Smooth muscle cell of the umbilical artery (primary cell): ENCODE data around the gene ENPP7. TPM values are rescaled to one million over a fixed set of nuclear protein-coding genes. Genes with fewer than 3 reads are reported as not detected.

ENCODE experiments used
- total RNA-seq: library from RNA; depleted of rRNA; stranded (reverse); fragments of >200 nt; gene quantifications from 2 replicates; pipeline ENCODE4 v1.2.3, GENCODE V29; 2014

ENPP7 gene, protein sequence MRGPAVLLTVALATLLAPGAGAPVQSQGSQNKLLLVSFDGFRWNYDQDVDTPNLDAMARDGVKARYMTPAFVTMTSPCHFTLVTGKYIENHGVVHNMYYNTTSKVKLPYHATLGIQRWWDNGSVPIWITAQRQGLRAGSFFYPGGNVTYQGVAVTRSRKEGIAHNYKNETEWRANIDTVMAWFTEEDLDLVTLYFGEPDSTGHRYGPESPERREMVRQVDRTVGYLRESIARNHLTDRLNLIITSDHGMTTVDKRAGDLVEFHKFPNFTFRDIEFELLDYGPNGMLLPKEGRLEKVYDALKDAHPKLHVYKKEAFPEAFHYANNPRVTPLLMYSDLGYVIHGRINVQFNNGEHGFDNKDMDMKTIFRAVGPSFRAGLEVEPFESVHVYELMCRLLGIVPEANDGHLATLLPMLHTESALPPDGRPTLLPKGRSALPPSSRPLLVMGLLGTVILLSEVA
- not detected in 2 replicates for total RNA-seq

DNA sequence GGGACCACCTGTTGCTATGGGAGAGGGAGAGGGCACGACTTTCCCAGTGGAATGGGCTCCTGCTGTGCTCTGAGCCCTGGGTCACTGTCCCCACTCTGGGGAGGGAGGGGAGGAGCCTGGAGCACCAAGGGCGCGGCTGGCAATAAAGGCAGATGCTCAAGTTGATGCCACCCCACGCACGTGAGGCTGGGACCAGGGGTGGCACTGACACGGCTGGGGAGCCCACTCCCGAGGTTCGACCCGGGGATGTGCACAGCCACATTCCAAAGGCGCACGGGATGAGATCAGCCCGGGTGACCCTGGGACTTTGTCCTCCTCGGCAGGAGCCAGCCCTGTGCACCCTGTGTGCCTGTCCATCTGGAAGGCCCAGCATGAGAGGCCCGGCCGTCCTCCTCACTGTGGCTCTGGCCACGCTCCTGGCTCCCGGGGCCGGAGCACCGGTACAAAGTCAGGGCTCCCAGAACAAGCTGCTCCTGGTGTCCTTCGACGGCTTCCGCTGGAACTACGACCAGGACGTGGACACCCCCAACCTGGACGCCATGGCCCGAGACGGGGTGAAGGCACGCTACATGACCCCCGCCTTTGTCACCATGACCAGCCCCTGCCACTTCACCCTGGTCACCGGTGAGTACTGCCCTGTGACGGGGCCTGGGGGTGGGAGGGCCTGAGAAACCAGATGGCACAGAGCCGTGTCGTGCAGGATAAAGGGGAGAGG lies at the start of gene ENPP7:
Gene ENPP7 (plus strand): TSS at position 175 of the 715 bp plus-strand sequence. CDS start 197 bp downstream, at position 372.

DNA sequence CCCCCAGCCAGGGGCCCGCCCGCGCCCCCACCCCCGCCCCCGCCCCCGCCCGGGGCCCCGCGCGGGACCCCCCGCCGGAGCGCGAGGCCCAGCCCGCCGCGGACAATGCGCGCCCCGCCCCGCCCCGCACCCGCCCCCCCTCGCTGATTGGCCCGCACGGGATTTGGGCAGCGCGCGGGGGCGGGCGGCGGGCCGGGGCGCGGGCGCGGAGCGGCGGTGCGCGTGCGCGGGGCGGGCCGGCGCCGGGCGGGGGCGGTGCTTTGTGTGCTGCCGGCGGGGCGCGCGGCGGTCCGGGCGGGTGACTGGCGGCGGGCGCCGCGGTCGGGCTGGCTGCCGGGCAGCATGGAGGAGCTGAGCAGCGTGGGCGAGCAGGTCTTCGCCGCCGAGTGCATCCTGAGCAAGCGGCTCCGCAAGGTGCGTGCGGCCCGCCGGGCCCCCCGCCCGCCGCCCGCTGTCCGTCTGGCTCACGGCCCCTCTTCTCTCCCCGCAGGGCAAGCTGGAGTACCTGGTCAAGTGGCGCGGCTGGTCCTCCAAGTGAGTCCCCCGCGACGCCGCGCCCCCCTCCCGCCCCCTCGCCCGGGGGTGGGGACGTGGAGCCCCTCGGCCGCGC lies 47.3 kb downstream of the ENPP7 start, which contains the start of gene CBX2:
Gene CBX2 (plus strand): TSS at position 255 of the 610 bp plus-strand sequence. CDS start 88 bp downstream, at position 343.

Other genes starting within 250 kb of the ENPP7 start
- not detected in 2 replicates for gene RBFOX3, start 119.9 kb upstream of the ENPP7 start, total RNA-seq
- 0.89 and 3.8 TPM in 2 replicates for gene CBX2, start 47.2 kb downstream of the ENPP7 start, total RNA-seq
- 3.6 and 5.6 TPM in 2 replicates for gene CBX8, start 66.1 kb downstream of the ENPP7 start, total RNA-seq
- gene CBX4, start 108.5 kb downstream of the ENPP7 start, total RNA-seq, result 12.8 and 13.1 TPM in 2 replicates